Osteoblast (primary cell): Measurements from ENCODE around the gene TRDMT1. TPM values are rescaled to one million over a fixed set of nuclear protein-coding genes. Genes with fewer than 3 reads are reported as not detected.

Experiments used
- DNase-seq: peaks from one replicate; pipeline ENCODE4 v3.0.0; 2011; ENCODE audit warnings: low spot score, mixed read lengths; ENCODE audit not compliant: insufficient read length; ENCODE audit errors: missing footprints
- H2AFZ ChIP-seq: 2 replicates; pipeline ENCODE4 v1.6.0; 2011; ENCODE audit warnings: mild to moderate bottlenecking, low read length
- H3K27ac ChIP-seq: 2 replicates; pipeline ENCODE4 v1.5.1; 2011; ENCODE audit warnings: mild to moderate bottlenecking, low read depth, low read length, moderate library complexity
- H3K27me3 ChIP-seq: 2 replicates; pipeline ENCODE4 v1.6.0; 2012; ENCODE audit warnings: mild to moderate bottlenecking, control low read depth, inconsistent platforms, low read length, moderate library complexity; ENCODE audit not compliant: insufficient read depth
- H3K36me3 ChIP-seq: 2 replicates; pipeline ENCODE4 v1.5.1; 2011; ENCODE audit warnings: mild to moderate bottlenecking, low read length, control low read depth, moderate library complexity; ENCODE audit not compliant: insufficient read depth
- H3K4me1 ChIP-seq: 2 replicates; pipeline ENCODE4 v1.5.1; 2011; ENCODE audit warnings: mild to moderate bottlenecking, low read length, control low read depth, moderate library complexity; ENCODE audit not compliant: insufficient read depth
- H3K4me2 ChIP-seq: 2 replicates; pipeline ENCODE4 v1.6.0; 2011; ENCODE audit warnings: mild to moderate bottlenecking, low read length; ENCODE audit not compliant: insufficient read depth
- H3K4me3 ChIP-seq: fragments of 200-600 bp; sonication (generic); 3 replicates; pipeline ENCODE4 v1.5.1; 2012; ENCODE audit warnings: mild to moderate bottlenecking, low read length, inconsistent platforms; ENCODE audit not compliant: insufficient read depth
- H3K79me2 ChIP-seq: 2 replicates; pipeline ENCODE4 v1.6.0; 2012; ENCODE audit warnings: mild to moderate bottlenecking, low read length, control low read depth, inconsistent platforms; ENCODE audit not compliant: insufficient read depth
- H3K9me3 ChIP-seq: 2 replicates; pipeline ENCODE4 v1.5.1; 2011; ENCODE audit warnings: low read depth, low read length, control low read depth
- H4K20me1 ChIP-seq: 2 replicates; pipeline ENCODE4 v1.6.0; 2012; ENCODE audit warnings: mild to moderate bottlenecking, low read length, control low read depth; ENCODE audit not compliant: insufficient read depth
- total RNA-seq: library from RNA; depleted of rRNA; stranded (reverse); fragments of >200 nt; gene quantifications from 2 replicates; pipeline ENCODE4 v1.2.3, GENCODE V29; 2012
- TF ChIP-seq, protein P1 (sequence below): IDR thresholded peaks from 2 replicates; pipeline ENCODE4 v1.5.1; 2011; ENCODE audit warnings: mild to moderate bottlenecking, low read depth, low read length, moderate library complexity; ENCODE audit errors: extremely low read depth

The TRDMT1 gene
- total RNA-seq, 1 donor = 7.6 TPM

DNA sequence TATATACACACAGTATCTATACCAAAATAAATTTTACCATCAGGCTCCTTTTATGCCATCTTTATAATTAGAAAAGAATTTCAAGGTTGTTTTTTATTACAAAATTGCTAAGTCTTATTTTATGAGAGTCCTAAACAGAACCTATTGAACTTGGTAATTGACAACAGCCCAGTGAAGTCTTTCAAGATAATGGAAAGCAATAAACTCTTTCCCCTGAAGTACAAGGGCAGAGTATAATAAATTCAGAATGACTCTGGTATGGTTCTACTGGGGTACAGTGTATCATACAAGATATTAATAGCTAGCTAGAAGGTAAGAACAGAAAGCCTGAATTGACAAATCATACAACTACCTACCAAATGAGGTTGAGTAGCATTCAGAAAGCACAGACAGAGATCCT lies 45.6 kb downstream of the TRDMT1 start:
- Histone ChIP-seq H3K27me3 (no peaks in the 10 kb centered on the region), H3K4me2 (no peak overlapping the region), H2AFZ (no peak overlapping the region), H3K4me1 (no peaks in the 10 kb centered on the region), H4K20me1 (no peaks in the 10 kb centered on the region), H3K36me3 (no peaks in the 10 kb centered on the region), H3K27ac (no peak overlapping the region), H3K79me2 (no peaks in the 10 kb centered on the region), H3K4me3 (no peak overlapping the region), H3K9me3 (no peaks in the 10 kb centered on the region)
- DNase-seq = no peak
- TF ChIP-seq, protein P1, sequence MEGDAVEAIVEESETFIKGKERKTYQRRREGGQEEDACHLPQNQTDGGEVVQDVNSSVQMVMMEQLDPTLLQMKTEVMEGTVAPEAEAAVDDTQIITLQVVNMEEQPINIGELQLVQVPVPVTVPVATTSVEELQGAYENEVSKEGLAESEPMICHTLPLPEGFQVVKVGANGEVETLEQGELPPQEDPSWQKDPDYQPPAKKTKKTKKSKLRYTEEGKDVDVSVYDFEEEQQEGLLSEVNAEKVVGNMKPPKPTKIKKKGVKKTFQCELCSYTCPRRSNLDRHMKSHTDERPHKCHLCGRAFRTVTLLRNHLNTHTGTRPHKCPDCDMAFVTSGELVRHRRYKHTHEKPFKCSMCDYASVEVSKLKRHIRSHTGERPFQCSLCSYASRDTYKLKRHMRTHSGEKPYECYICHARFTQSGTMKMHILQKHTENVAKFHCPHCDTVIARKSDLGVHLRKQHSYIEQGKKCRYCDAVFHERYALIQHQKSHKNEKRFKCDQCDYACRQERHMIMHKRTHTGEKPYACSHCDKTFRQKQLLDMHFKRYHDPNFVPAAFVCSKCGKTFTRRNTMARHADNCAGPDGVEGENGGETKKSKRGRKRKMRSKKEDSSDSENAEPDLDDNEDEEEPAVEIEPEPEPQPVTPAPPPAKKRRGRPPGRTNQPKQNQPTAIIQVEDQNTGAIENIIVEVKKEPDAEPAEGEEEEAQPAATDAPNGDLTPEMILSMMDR = no peak

DNA sequence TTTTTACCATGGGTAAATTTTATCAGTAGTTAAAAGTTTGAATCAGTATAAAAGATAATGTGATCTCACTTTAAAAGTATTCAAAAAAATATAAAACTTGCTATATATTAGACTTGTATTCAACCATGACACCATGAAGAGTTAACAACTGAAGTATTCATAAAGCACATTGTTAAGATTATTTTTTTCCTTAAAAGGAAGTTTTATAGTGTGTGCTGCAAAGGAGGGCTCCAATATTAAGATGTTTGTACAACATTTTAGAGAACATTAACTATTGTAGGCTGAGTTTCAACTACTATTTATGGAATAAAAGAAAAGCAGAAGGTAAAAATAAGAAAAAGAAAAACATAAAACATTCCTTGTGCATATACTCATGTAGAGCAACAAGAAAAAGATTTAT lies 47.4 kb downstream of the TRDMT1 start:
- Histone ChIP-seq H3K9me3 (no peaks in the 10 kb centered on the region), H4K20me1 (no peaks in the 10 kb centered on the region)
- TF ChIP-seq, protein P1 = no peak

DNA sequence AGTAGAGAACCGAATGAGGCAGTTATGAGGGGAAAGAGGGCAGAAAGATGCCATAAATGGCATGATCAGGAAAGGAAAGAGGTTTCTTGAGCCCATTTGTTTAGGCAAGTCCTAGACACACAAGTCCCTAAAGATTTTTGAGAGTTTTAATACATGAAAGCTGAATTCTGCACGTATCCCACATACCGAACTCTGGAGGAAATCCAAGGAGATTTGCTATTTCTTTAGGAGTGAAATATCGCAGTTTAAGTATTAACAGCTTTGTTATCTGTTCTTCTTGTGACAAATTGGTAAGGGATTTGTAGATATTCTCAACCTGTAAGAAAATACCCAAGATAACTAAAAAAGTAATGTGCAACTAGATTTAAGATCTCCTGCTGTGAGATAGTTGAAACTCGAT lies 48.2 kb downstream of the TRDMT1 start:
- H3K9me3 ChIP-seq = no peaks in the 10 kb centered on the region
- H2AFZ ChIP-seq = no peak overlapping the region
- no peak overlapping the region for H3K27ac ChIP-seq
- no peaks in the 10 kb centered on the region for H3K79me2 ChIP-seq
- TF ChIP-seq, protein P1 = no peak
- no peak overlapping the region for H3K4me3 ChIP-seq
- no peaks in the 10 kb centered on the region for H3K36me3 ChIP-seq
- H4K20me1 ChIP-seq = no peaks in the 10 kb centered on the region
- H3K27me3 ChIP-seq = no peaks in the 10 kb centered on the region
- DNase-seq = no peak
- H3K4me2 ChIP-seq = no peak overlapping the region
- H3K4me1 ChIP-seq = no peaks in the 10 kb centered on the region

More for the DNA sequence above, 47.4 kb downstream of the TRDMT1 start:
- H3K4me3 ChIP-seq = no peak overlapping the region
- H3K79me2 ChIP-seq = no peaks in the 10 kb centered on the region
- DNase-seq = no peak
- H3K27ac ChIP-seq = no peak overlapping the region
- H2AFZ ChIP-seq = no peak overlapping the region
- H3K4me2 ChIP-seq = no peak overlapping the region
- H3K36me3 ChIP-seq = no peaks in the 10 kb centered on the region
- no peaks in the 10 kb centered on the region for H3K27me3 ChIP-seq
- H3K4me1 ChIP-seq = no peaks in the 10 kb centered on the region

DNA sequence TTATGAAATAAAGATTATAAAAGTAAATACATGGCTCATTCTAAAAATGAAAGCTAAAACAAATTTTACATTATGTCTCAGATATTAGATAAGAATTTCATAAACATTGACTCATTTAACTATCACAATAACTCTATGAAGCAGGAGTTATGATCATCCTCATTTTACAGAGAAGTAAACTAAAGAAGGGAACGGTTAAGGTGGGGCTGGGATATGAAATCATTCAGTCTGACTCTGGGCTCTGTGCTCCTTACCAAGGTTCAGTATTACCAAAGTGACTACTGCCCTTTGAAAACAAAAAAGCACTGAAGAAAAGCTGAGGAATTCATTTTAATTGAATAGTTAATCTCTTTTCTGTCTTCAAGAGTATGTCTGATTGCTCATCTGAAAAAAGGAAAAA lies 49.8 kb downstream of the TRDMT1 start:
- H3K4me3 ChIP-seq = no peak overlapping the region
- H3K27me3 ChIP-seq = no peaks in the 10 kb centered on the region
- DNase-seq = no peak
- H2AFZ ChIP-seq = peak overlapping the region; percentile 36
- H3K4me2 ChIP-seq = no peak overlapping the region
- TF ChIP-seq, protein P1 = no peak
- no peaks in the 10 kb centered on the region for H3K4me1 ChIP-seq
- no peaks in the 10 kb centered on the region for H3K36me3 ChIP-seq
- no peaks in the 10 kb centered on the region for H3K9me3 ChIP-seq
- H3K27ac ChIP-seq = no peak overlapping the region
- no peaks in the 10 kb centered on the region for H3K79me2 ChIP-seq
- H4K20me1 ChIP-seq = no peaks in the 10 kb centered on the region
